MM.1S (cell line): ENCODE data around the gene STON2.

Experiments used
- DNase-seq: peaks from one replicate; pipeline ENCODE4 v3.0.0-alpha.2; 2015
- H2AFZ ChIP-seq: fragments of 300-600 bp; sonication (generic); 2 replicates; pipeline ENCODE4 v1.6.0; 2016; ENCODE audit warnings: antibody characterized with exemption, low read length
- H3F3A ChIP-seq: fragments of 300-600 bp; sonication (generic); 2 replicates; pipeline ENCODE4 v1.6.1; 2016; ENCODE audit warnings: mild to moderate bottlenecking, antibody characterized with exemption, low read length, moderate library complexity, mixed read lengths; ENCODE audit not compliant: insufficient read depth
- H3K27ac ChIP-seq: fragments of 300-600 bp; sonication (generic); 2 replicates; pipeline ENCODE4 v1.5.1; 2016; ENCODE audit warnings: mild to moderate bottlenecking, low read length
- H3K27me3 ChIP-seq: fragments of 300-600 bp; sonication (generic); replicated peaks from 2 replicates; pipeline ENCODE4 v1.6.0; 2016; ENCODE audit warnings: low read length; ENCODE audit not compliant: insufficient read depth
- H3K36me3 ChIP-seq: fragments of 300-600 bp; sonication (generic); replicated peaks from 2 replicates; pipeline ENCODE4 v1.6.1; 2016; ENCODE audit warnings: mild to moderate bottlenecking, low read length, mixed read lengths; ENCODE audit not compliant: insufficient read depth
- H3K4me1 ChIP-seq: fragments of 300-600 bp; sonication (generic); 2 replicates; pipeline ENCODE4 v1.6.1; 2016; ENCODE audit warnings: low read length, mixed read lengths
- H3K4me2 ChIP-seq: fragments of 300-600 bp; sonication (generic); 2 replicates; pipeline ENCODE4 v1.6.0; 2016; ENCODE audit warnings: low read depth, low read length
- H3K4me3 ChIP-seq: fragments of 300-600 bp; sonication (generic); 2 replicates; pipeline ENCODE4 v1.5.1; 2016; ENCODE audit warnings: low read length, mixed read lengths
- H3K79me2 ChIP-seq: fragments of 300-600 bp; sonication (generic); 2 replicates; pipeline ENCODE4 v1.6.1; 2016; ENCODE audit warnings: mixed run types, low read length, mixed read lengths
- H3K9ac ChIP-seq: fragments of 300-600 bp; sonication (generic); 2 replicates; pipeline ENCODE4 v1.6.1; 2016; ENCODE audit warnings: low read length, mixed read lengths
- H3K9me2 ChIP-seq: fragments of 300-600 bp; sonication (generic); replicated peaks from 2 replicates; pipeline ENCODE4 v1.6.1; 2016; ENCODE audit warnings: mild to moderate bottlenecking, low read length, mixed read lengths; ENCODE audit not compliant: insufficient read depth
- H3K9me3 ChIP-seq: fragments of 300-600 bp; sonication (generic); replicated peaks from 2 replicates; pipeline ENCODE4 v1.6.1; 2016; ENCODE audit warnings: mild to moderate bottlenecking, low read length, mixed read lengths; ENCODE audit not compliant: insufficient read depth
- H4K20me1 ChIP-seq: fragments of 300-600 bp; sonication (generic); 2 replicates; pipeline ENCODE4 v1.6.1; 2016; ENCODE audit warnings: mild to moderate bottlenecking, low read length, moderate library complexity, mixed read lengths; ENCODE audit not compliant: insufficient read depth
- CTCF ChIP-seq: fragments of 300-600 bp; sonication (generic); IDR thresholded peaks from 2 replicates; pipeline ENCODE4 v1.5.1; 2016; ENCODE audit warnings: antibody characterized with exemption, low read length, mixed read lengths
- EZH2 ChIP-seq: fragments of 300-600 bp; sonication (generic); optimal IDR thresholded peaks from 2 replicates; pipeline ENCODE3; 2017; ENCODE audit warnings: low read depth, mild to moderate bottlenecking, antibody characterized with exemption, low read length, mixed read lengths
- EZH2phosphoT487 ChIP-seq: fragments of 300-600 bp; sonication (generic); IDR thresholded peaks from 2 replicates; pipeline ENCODE4 v1.6.1; 2018; ENCODE audit warnings: antibody characterized with exemption, low read length

STON2 gene

GRCh38 chr14:81280136-81280791 is 119.9 kb downstream of the STON2 start:
- Histone ChIP-seq H3K4me2 (no peak overlapping the region), H3K9me3 (no peaks in the 10 kb centered on the region), H2AFZ (no peak overlapping the region), H3K27ac (no peak overlapping the region), H3K79me2 (no peaks in the 10 kb centered on the region), H3K9ac (no peak overlapping the region), H3K27me3 (no peaks in the 10 kb centered on the region), H3K4me1 (no peaks in the 10 kb centered on the region), H3K9me2 (no peaks in the 10 kb centered on the region), H3F3A (no peaks in the 10 kb centered on the region), H3K36me3 (no peaks in the 10 kb centered on the region), H3K4me3 (no peak overlapping the region), H4K20me1 (no peaks in the 10 kb centered on the region)
- DNase-seq = no peak
- TF ChIP-seq CTCF = no peak
- TF ChIP-seq EZH2phosphoT487 = no peak
- no peak for TF ChIP-seq EZH2

GRCh38 chr14:81277096-81277495 is 123.0 kb downstream of the STON2 start:
- Histone ChIP-seq H3K9me3 (no peaks in the 10 kb centered on the region), H2AFZ (no peak overlapping the region), H3K4me3 (no peak overlapping the region), H4K20me1 (no peaks in the 10 kb centered on the region), H3K27me3 (no peaks in the 10 kb centered on the region), H3K27ac (no peak overlapping the region), H3K36me3 (no peaks in the 10 kb centered on the region), H3K79me2 (no peaks in the 10 kb centered on the region), H3K9me2 (no peaks in the 10 kb centered on the region), H3K9ac (no peak overlapping the region), H3K4me2 (no peak overlapping the region), H3F3A (no peaks in the 10 kb centered on the region), H3K4me1 (no peaks in the 10 kb centered on the region)
- DNase-seq = no peak
- TF ChIP-seq CTCF = no peak
- no peak for TF ChIP-seq EZH2phosphoT487
- no peak for TF ChIP-seq EZH2

GRCh38 chr14:81276073-81277069 is 123.8 kb downstream of the STON2 start:
- DNase-seq = no peak
- Histone ChIP-seq H3K27ac (no peak overlapping the region), H3K9me3 (no peaks in the 10 kb centered on the region), H3K4me2 (no peak overlapping the region), H3K79me2 (no peaks in the 10 kb centered on the region), H3K4me3 (no peak overlapping the region), H3K9ac (no peak overlapping the region), H3K4me1 (no peaks in the 10 kb centered on the region), H3K36me3 (no peaks in the 10 kb centered on the region), H4K20me1 (no peaks in the 10 kb centered on the region), H2AFZ (no peak overlapping the region), H3F3A (no peaks in the 10 kb centered on the region), H3K9me2 (no peaks in the 10 kb centered on the region), H3K27me3 (no peaks in the 10 kb centered on the region)
- TF ChIP-seq CTCF (no peak), EZH2phosphoT487 (no peak)
